GM18520 (cell line): Measurements from ENCODE around the gene IL22RA1.

Source experiments
- ATAC-seq: cut with Tn5 transposase; IDR thresholded peaks from one replicate; pipeline ENCODE4 v1.9.1; 2021; ENCODE audit not compliant: unreplicated experiment

The IL22RA1 gene

DNA sequence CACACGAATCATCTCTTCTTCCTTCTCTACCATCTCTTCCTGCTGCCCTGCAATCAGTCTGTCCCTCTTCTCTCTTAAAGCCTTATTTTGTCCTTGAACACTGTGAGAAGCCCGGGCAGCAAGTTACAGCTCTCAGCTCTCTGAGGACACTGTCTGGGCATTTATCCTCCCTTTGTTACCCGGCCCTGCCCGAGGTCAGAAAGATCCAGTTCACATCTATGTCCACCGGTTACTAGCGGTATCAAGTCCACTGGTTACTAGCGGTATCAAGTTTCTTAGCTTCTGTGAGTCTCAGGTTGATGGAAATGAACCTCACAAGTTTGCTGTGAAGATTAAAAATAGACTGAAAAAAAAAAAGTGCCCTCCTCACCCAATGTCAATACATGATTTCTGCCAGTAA lies 25.3 kb upstream of the IL22RA1 start:
- ATAC-seq = no peak

DNA sequence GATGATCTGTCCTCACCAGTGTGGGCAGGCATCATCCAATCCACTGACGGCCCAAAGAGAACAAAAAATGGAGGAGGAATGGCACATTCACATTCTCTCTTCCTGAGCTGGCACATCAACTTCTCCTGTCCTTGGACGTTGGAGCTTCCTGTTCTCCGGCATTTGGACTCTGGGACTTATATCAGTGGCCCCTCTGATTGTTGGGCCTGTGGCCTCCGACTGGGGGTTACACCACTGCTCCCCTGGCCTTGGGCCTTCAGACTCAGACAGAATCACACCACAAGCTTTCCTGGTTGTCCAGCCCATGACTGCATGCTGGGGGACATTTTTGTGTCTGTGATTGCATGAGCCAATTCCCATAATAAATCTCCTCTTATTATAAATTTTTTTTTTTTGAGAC lies 24.1 kb upstream of the IL22RA1 start:
- ATAC-seq = no peak

DNA sequence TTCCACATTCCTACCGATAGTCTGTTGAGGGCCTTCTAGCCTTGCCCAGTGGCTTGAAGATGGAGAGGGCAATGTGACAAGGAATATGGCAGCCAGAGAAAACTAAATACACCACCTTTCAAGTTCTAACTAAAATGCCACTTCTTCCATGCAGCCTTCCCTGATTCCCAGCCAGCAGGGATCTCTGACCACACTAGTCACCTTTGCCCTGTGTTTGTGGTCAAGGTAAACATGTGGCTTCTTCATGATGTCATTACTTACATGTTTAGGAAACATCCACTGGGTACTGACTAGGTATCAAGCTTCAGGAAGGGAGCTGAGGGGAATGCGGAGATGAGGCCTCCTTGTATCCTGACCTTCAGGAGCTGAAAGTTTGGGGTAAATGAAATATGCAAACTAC lies 22.6 kb upstream of the IL22RA1 start:
- no peak for ATAC-seq

DNA sequence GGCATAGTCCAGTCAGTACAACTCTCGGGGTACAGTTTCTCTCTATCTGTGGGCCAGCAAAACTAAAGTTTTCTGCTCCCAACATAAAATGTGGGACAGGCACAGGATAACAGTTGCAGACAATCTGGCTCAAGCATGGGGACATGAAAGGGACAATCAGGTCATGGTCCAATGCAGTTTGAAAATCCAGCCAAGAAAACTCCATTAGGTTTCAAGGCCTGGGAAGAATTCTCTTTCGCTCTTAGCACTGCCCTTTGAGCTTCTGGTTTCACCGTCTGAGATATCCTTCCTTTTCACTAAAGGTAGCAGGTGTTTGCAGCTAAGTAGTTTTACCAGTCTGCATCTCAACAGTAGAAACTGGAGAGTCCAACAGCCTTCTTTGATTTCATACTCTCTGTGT lies 21.1 kb upstream of the IL22RA1 start:
- ATAC-seq = no peak

DNA sequence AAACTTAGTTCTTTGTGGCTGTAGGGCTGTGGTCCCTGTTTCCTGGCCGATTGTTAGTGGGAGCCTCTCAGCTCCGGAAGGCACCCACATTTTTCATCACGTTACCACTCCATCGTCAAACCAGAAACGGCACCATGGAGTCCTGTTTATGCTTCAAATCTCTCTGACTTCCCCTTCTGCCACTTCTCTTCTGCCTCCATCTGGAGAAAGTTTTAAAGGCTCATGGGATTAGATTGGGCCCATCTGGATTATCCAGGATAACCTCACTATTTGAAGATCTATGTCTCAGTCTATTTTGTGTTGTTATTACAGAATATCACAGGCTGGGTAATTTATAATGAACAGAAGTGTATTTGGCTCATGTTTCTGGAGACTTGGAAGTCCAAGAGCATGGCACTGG lies 19.3 kb upstream of the IL22RA1 start:
- no peak for ATAC-seq

DNA sequence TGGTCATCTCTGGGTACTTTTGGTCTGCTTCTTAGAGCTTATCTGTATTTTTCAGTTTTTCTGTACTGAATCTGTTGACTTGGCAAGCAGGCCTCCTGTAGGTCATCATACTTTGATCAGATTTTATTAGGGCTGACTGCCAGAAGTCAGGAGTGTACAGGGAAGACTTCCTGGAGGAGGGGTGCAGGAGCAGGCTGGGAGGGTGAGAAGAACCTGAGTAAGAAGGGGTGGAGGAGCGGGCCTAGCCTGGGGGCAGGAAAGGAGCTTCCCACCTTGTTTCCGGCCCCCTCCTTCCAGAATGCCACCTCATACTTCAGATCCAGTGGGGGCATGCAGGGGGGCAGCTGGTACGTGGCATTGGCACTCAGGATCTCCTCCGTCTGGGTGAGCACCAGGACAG lies 18.3 kb upstream of the IL22RA1 start:
- ATAC-seq = no peak

DNA sequence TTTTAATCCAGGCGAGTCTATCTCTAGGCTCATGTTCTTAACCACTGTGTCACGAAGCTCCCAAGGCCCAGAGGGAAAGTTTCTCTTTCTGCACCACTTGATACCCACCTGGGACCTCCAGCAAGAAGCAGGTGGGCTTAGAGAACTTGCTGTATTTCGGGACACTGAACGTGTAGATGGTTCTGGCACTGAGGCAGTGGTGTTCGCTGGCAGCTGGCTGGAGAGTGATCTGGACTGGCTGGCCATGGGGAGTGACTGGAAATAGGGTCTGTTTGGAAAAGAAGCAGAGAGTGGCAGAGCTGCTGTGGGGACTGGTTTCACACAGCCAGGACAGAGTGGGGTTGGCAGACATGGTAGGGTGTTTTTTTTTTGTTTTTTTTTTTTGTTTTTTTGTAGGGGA lies 16.4 kb upstream of the IL22RA1 start:
- ATAC-seq = no peak

DNA sequence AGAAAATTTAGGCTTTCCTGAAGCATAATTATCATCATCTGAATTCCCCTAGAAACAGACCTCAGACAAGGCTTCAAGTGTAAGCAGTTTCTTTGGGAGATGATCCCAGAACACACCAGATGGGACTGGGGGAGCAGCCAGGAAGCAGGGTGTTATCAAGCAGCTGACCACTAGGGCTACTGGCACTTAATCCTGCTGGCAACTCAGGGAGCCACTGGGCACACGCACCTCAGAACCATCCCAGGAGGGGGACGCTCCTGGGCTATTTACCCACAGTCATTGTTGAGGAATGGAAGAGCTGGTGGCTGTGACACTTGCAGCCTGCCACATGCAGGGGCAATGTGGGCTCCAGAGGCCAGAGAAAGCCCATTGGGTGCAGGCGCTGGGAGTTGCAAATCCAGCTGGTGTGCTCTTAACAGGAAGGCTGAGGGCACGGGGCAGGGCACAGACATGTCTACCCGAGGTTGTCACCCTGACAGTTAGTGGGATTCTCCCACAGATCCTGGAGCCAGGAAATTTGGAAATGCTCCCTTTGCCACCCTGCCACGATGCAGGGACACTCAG lies 15.1 kb upstream of the IL22RA1 start:
- no peak for ATAC-seq

DNA sequence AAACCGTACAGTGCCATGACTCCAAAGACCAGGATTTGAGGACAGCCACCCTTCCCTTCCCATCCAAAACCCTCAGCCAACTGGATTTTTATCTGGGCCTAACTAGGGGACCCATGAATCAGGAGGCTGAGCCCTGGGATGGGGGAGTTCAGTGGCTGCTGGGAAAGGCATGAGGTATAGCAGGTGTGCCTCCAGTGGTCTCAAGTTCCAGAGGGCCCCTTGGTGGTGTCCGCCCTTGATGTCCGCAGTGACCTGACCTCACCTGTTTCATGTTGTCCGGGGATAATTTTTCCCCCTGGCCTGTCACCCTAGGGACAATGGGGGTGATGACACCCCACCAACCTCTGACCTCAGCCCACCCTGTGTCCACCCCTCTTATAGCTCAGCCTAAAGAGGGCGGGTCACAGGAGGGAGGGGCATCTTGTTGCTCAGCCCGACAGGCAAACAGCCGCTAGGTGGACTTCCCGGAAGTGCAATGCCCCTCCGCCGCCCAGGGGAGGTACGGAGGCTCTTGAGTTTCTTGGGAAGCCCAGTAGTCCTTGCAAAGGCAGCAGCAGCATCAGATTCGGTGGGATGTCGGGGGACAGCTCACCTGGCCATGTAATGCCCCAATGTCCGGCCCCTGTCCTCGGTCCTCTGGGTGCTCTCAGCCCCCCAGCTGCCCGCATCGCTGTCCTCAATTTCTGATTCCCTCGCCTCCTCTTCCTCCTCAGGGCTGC lies 13.8 kb upstream of the IL22RA1 start:
- no peak for ATAC-seq

DNA sequence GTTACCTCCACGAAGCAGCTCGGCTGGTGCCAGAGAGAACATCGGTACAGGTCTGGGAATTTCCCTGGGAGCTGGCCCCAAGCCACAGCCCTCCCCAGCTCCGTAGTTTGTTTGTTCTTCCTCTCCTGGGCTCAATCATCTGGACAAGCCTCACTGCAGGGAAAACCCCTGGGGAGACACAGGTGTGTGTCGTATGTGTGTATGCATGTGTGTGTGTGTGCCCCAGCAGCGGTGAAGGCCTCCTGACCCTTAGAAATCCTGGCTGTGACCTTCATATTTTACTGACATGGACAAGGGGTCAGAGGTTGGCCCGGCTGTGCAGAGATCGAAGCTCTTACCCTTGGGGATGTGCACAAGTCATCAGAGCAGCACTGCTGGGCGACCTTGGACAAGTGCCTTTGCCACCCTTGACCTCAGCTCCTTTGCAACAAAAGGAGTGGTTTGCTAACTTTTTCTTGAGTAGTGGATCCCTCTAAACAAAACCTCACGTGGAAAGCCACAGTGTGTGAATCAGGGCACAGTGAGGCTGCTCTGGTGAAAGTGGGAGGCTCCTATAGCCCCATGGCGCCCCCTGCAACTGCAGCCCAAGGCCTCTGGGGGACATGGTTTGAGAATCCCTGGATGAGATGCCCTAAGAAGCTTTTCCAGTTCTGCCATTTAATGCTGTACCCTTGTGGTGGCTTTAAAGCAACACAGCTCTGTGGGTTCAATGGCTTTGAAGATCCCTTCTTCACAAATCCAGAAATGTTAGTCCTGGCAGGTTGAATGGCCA lies 12.3 kb upstream of the IL22RA1 start:
- no peak for ATAC-seq

DNA sequence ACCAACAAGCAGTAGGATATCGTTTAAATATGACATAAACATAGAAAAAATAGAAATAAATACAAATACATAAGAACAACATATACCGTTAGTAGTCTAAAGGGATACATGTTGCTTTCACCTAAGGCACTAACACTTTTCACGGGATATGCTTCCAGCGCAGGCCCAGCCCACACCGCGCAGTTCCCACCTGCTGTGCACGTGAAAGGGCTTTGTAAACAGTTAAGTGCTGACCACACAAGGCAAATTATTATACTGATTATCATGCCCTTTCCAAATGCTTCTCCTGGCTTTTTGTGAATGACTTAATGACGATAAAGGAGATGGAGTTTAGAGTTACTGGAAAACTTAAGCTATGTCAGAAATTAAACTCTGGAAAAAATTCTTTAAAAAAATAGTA lies 11.3 kb upstream of the IL22RA1 start:
- ATAC-seq = no peak

DNA sequence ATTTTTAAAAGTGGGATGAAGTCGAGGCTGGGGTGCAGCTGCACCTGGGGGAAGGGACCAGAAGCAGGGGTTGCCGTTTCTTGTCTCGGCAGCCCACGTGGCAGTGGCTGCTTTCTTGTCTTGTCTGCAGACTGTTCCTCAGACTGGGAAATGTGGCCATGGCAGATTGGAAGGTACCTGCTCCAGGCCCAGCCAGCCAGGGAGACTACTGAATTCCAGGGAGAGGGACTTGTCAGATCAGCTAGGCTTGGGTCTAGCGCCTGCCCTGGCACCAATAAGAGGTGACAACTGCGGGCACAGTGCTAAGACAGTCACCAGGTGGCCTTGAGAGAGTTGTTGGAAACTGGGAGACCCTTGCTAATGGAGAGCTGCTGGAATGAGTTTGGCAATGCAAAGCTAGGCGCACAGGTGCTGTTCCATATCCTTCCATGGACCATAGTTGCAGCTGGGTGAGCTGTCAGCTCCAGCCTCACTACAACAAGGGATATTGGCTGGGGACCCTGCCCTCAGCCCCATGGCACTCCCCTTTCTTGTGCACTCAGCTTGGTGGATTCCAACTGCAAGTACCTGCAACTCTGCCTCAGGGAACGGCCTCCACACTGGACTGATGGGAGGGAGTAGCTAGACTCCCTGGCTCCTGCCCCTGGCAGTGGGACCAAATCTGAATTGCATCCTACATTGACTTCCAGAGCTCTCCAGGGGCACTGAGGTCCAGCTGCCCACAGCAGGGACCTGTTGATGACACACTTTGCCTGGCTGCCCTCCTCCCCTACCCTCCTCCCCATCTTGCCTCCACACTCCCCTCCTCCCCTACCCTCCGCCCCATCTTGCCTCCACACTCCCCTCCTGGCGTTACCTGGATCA lies 9.9 kb upstream of the IL22RA1 start:
- ATAC-seq = no peak

DNA sequence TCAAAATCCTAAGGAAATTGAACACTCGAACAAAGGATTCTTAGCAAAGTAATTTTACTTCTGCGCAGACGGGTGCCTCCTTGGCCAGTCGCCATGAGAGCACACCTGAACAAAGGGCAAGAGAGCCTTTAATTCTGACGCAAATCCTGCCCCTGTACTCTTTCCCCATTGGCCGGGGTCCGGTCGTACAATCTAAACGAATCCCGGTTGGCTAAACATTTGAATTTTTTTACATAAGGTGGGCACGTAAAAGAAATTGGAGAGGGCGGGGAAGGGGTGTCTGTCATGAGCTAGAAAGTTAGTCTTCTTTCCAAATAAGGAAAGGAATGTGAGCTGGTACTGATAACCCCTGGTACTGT lies 8.2 kb upstream of the IL22RA1 start:
- no peak for ATAC-seq

DNA sequence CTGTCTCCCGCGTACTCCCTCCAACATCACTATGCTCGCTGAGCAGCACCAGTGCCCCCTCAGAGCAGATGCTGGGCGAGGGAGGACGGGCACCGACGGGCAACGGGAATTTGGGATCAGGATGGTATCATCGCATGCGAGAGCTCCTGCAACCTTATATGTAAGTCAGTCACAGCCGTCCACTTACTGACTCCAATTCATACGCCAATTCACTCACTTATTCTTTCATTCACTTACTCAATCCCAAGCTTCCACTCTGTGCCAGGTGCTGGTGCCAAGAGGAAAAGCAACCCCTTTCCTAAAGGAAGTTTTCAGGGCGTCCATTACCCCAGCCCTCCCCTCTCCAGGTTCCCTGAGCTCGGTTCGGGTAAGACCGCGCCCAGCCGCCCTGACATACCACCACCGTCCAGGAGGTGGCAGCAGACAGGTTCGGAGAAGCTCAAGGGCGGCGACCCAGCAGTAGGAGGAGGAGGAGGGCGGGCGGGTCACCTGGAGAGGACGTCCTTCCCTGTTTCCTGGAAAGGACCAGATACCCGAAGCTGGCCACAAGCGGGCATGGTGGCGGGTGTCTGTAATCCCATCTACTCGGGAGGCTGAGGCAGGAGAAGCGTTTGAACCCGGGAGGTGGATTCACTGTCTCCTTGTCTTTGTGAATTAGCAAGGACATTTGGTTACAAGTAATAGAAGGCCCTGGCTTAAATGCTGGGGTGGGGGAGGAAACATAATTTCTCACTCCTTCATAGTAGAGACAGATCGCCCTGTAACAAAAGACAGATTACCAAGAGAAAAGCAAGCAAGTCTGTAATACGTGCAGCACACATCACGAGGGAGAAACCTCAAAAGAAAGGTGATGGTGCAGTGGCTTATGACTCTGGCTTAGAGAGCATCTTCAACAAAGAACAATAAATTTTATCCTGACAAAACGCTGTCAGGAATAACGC lies 7.6 kb upstream of the IL22RA1 start:
- ATAC-seq = no peak

DNA sequence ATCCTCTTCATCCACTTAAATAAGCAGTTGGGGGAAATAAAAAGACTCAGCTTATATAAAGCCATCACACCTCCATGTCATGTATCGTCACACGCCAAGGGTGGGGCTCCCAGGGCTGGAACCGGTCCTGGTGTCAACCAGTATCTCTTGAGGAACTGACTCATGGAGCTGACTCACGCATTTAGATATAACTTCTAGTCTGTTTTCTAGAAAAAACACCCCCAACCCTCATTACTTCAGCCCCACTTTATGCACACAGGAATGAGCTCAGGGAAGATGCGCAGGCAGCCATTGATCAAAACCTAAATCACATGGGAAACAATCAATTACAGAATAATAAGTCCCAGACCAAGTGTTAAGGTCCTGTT lies 6.9 kb upstream of the IL22RA1 start:
- no peak for ATAC-seq

DNA sequence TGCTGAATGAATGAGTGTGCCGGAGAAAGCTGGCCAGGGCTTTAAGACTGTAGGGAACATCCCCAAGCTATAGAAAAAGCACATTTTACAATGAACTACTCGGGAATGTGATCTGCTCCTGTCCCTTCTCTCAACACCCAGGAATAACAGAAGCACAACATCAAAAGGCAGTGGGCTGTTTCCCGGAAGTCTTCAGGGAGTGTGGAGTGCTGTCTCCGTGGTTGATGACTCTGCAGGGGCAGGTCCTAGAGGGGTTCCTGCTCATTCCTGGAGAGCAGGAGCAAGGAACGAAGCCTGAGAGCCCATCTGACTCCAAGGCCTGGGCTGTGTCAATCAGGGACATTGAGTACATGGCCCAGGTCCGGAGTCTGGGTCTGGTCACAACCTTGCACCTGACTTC lies 4.9 kb upstream of the IL22RA1 start:
- ATAC-seq = no peak

DNA sequence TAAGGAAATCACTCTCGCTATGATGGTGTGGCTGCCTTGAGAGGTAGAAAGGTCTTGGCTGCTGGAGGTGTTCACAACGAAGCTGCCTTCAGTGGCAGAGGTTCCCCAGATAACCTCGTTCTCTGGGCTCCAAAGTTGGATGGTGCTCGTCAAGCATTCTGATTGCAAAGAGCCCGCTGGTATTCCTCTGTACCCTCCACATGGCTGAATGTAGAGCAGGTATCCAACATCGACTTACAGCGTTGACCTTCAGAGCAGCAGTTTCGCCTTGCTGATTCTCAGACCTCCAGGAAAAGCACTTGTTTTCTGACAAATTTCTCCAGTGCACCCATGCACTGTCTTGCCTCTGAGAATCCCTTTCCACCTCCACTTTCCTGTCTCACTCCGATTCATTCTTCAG lies 4.3 kb upstream of the IL22RA1 start:
- no peak for ATAC-seq

DNA sequence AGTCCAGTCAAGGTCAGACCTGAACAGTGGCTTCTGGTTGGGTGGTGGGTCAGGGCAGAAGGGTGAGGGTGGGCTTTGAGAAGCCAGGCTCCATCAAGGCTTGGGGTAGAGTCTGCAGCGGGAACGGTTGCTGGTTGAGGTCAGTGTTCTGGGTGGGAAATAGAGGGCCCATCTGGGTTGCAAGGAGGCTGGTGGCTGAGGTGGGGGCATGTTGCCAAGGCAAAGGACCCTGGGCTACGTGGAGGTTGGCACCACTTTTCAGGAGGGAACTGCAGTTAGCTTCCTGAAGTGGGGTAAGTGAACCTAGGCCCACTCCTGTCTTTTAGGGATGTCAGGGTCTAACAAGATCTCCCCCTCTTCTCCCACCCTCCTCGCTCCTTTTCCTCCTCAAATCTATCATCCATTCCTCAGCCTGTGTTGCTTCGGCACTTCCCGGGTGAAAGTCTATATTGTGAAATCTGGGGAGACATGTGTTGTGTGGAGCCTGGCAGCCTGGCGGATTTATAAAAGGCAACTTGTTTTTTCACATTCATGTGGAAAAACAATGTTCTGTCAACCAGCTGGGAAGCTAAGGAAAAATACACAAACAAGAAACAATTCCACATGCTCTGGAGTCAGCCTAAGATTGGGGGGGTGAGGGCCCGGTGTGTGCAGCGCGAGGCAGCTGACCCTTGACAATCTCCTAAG lies 1.5 kb downstream of the IL22RA1 start:
- no peak for ATAC-seq

DNA sequence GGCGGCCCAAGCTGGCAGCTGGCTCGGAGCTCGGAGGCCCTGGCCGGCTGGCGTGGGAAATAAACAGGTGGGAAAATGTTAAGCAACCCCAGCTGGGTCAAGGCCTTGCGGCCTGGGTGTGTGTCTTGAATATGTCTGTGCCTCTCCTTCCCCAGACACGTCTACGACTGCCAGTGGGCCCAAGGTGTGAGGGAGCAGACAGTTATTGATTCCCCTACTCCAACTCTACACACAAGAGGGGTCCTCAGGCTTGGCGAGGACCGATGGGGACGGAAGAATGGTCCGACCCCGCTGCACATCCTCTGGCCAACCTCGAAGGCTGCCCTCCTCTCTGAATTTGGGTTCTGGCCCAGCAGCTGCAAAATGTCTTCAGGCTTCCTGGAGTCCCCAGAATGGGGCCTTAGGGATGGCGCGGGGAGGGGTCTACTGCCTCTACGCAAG lies 2.2 kb downstream of the IL22RA1 start:
- no peak for ATAC-seq

DNA sequence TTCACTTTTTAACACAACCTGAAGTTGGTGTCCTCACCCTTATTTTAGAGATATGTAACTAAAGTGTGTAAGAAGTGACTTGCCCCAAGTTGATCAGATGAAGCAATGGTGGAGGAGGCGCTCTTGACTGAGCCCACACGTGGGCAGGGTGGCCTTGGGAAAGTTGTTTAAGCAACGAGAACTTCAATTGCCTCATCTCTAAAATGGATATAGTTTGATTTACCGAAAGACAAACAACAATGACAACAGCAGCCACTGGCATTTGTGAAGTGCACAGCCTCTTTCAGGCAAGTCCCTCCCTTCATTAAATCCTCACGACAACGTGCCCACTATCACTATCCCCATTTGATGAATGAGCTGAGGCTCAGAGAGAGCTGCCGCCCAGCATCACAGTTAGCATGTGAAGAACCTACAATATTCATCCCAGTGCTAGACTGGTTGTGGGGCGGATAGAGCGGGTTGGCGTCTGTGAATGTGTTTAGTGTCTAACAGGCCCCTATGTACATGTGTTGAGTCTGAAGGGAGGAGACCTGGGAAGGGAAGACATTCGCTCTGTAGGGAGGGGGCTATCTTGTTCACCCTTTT lies 3.0 kb downstream of the IL22RA1 start:
- ATAC-seq = no peak
